HepG2 (cell line): ENCODE results near the gene DMBT1. TPM values are rescaled to one million over a fixed set of nuclear protein-coding genes. Genes with fewer than 3 reads are reported as not detected.

Experiments
- ATAC-seq: fragments of 200-7000 bp; cut with Tn5 transposase; 3 replicates; pipeline ENCODE4 v1.9.1; 2020; ENCODE audit warnings: mild to moderate bottlenecking, moderate library complexity
- BruUV-seq: library from RNA; stranded (reverse); fragments of 400-500 nt; replicated peaks from 2 replicates; lab custom pipeline; 2021; lab: Mats Ljungman, UMichigan
- CTCF ChIA-PET: fragments of 300-600 bp; formaldehyde crosslinking; extraction: SDS; loops from one replicate; lab custom pipeline; 2021; ENCODE audit warnings: low total read pairs, inconsistent platforms, low intra/inter-chr PET ratio; lab: Yijun Ruan, JAX
- POLR2A ChIA-PET: fragments of 350-600 bp; sonication (Branson Sonifier 250); formaldehyde crosslinking; loops from one replicate; lab custom pipeline; 2020; ENCODE audit warnings: antibody characterized with exemption, inconsistent platforms; lab: Yijun Ruan, JAX
- DNase-seq: peaks from one replicate; pipeline ENCODE4 v3.0.0-alpha.2; 2015; ENCODE audit warnings: low spot score
- FAIRE-seq: peaks from 3 replicates; lab custom pipeline; 2011; peaks lifted over from hg19 to GRCh38; lab: Jason Lieb, UNC
- H2AFZ ChIP-seq: one replicate; pipeline ENCODE4 v1.6.1; 2011; ENCODE audit warnings: low read length, inconsistent platforms
- H3K27ac ChIP-seq: fragments of 300-600 bp; 3 replicates; pipeline ENCODE4 v1.8.0; 2011; ENCODE audit warnings: mixed run types, mild to moderate bottlenecking, mixed read lengths, low read length, inconsistent platforms; ENCODE audit not compliant: insufficient read depth; ENCODE audit errors: extremely low read length
- H3K27me3 ChIP-seq, 2 experiments: fragments of 200-600 bp in 1 of 2; 2 replicates in 1 of 2; 3 replicates in 1 of 2; pipeline versions ENCODE4 v1.6.0 to v1.8.0; 2011; ENCODE audit warnings: low read length in 2 of 2, mild to moderate bottlenecking in 2 of 2, moderate library complexity in 2 of 2, inconsistent platforms in 1 of 2; ENCODE audit not compliant: insufficient read depth in 2 of 2, control insufficient read depth in 1 of 2
- H3K36me3 ChIP-seq, 2 experiments: fragments of 200-600 bp in 1 of 2; replicated peaks in 1 of 2; 2 replicates in 1 of 2; 3 replicates in 1 of 2; pipeline versions ENCODE4 v1.5.1 to v1.8.0; 2011; ENCODE audit warnings: low read length in 2 of 2, inconsistent platforms in 1 of 2; ENCODE audit not compliant: insufficient read depth in 2 of 2, control insufficient read depth in 1 of 2
- H3K4me1 ChIP-seq: 2 replicates; pipeline ENCODE4 v1.5.1; 2012; ENCODE audit warnings: low read length, inconsistent platforms; ENCODE audit not compliant: insufficient read depth
- H3K4me2 ChIP-seq: 2 replicates; pipeline ENCODE4 v1.6.0; 2011; ENCODE audit warnings: low read depth, low read length, inconsistent platforms
- H3K4me3 ChIP-seq, 3 experiments: fragments of 200-600 bp in 1 of 3; sonication (generic), shearing (Covaris generic) in 1 of 3; replicated peaks in 1 of 3; 2 replicates each; pipeline ENCODE4 v1.5.1; 2011 to 2016; ENCODE audit warnings: low read length in 3 of 3, inconsistent platforms in 2 of 3, low read depth in 2 of 3, mild to moderate bottlenecking in 2 of 3, control low read depth in 1 of 3, mixed read lengths in 1 of 3; ENCODE audit not compliant: insufficient read depth in 1 of 3
- H3K79me2 ChIP-seq: one replicate; pipeline ENCODE4 v1.6.1; 2011; ENCODE audit warnings: low read length, inconsistent platforms; ENCODE audit not compliant: insufficient read depth
- H3K9ac ChIP-seq: 2 replicates; pipeline ENCODE4 v1.6.0; 2011; ENCODE audit warnings: mild to moderate bottlenecking, low read depth, low read length, inconsistent platforms; ENCODE audit not compliant: insufficient read depth
- H3K9me3 ChIP-seq: 2 replicates; pipeline ENCODE4 v1.5.1; 2012; ENCODE audit warnings: mild to moderate bottlenecking, low read length
- H4K20me1 ChIP-seq: 2 replicates; pipeline ENCODE4 v1.6.0; 2011; ENCODE audit warnings: inconsistent platforms, mild to moderate bottlenecking, low read length, moderate library complexity; ENCODE audit not compliant: insufficient read depth
- CTCF ChIP-seq: sonication (generic); formaldehyde crosslinking; IDR thresholded peaks from 2 replicates; pipeline ENCODE4 v1.5.0; 2020; ENCODE audit warnings: mild to moderate bottlenecking, missing genetic modification reagents, moderate library complexity
- PLSCR1 ChIP-seq: sonication (generic); formaldehyde crosslinking; IDR thresholded peaks from 2 replicates; pipeline ENCODE4 v1.5.0; 2020; ENCODE audit warnings: missing genetic modification reagents, mild to moderate bottlenecking, borderline replicate concordance
- RAD21 ChIP-seq: fragments of 450-650 bp; formaldehyde crosslinking; IDR thresholded peaks from 2 replicates; pipeline ENCODE4 v1.5.0; 2020; ENCODE audit warnings: mild to moderate bottlenecking
- RARA ChIP-seq: IDR thresholded peaks from 2 replicates; pipeline ENCODE4 v1.6.1; 2016; ENCODE audit warnings: missing genetic modification reagents, missing compliant biosample characterization
- SMC3 ChIP-seq: IDR thresholded peaks from 2 replicates; pipeline ENCODE4 v1.6.1; 2011; ENCODE audit warnings: low read length, improper control_type of control experiment
- STAG1 ChIP-seq: sonication (generic); formaldehyde crosslinking; IDR thresholded peaks from 2 replicates; pipeline ENCODE4 v1.4.0; 2020; ENCODE audit warnings: missing genetic modification reagents
- WGBS: methylation state at CpG from one replicate; pipeline ENCODE4 v1.1.6; 2017; ENCODE audit warnings: low lambda C conversion rate; 5-methylcytosine and 5-hydroxymethylcytosine counted together
- in situ Hi-C: cut with HindIII; loops from 2 replicates; pipeline ENCODE4 v1.10.0; 2017; ENCODE audit warnings: low pct_unique_long_range_greater_than_20kb; ENCODE audit not compliant: extremely low pct_ligation_motif_present
- intact Hi-C: fragments of 100-400 bp; cut with micrococcal nuclease; formaldehyde crosslinking; loops from one replicate; pipeline ENCODE4 v1.10.0; 2022; ENCODE audit not compliant: unreplicated experiment
- polyA plus RNA-seq, 8 experiments: library from polyadenylated mRNA; depleted of rRNA in 3 of 8; stranded (reverse) in 7 of 8; unstranded in 1 of 8; fragments of >200 nt; fragmentation: Illumina TruSeq in 4 of 8; extraction: Trizol in 4 of 8; gene quantifications; 2 replicates each; pipeline versions ENCODE4 v1.2.1 to v1.2.3, GENCODE V29; 2011 to 2016; ENCODE audit warnings: low read depth in 4 of 8, missing spikeins in 1 of 8, mixed read lengths in 1 of 8; ENCODE audit not compliant: insufficient read depth in 1 of 8
- total RNA-seq, 5 experiments: library from RNA; depleted of rRNA; stranded (reverse); fragments of >200 nt; fragmentation: Illumina TruSeq; extraction: Trizol; gene quantifications; 2 replicates each; pipeline ENCODE4 v1.2.3, GENCODE V29; 2016; ENCODE audit warnings: low read depth in 1 of 5

DMBT1 gene
- total and polyA plus RNA-seq, 2 of the 13 experiments (the other 11 are each of a cell fraction or from before 2014, with no cell fraction given) = not detected

GRCh38 chr10:122525788-122526187, 34.8 kb upstream of the DMBT1 start:
- no peaks in the 10 kb centered on the region for H4K20me1 ChIP-seq
- H3K27ac ChIP-seq = no peak overlapping the region
- TF ChIP-seq SMC3 (peak; percentile 48; the same call in 1 of the 2 replicates), CTCF (CRISPR knock-in tag) (peak; percentile 52), STAG1 (CRISPR knock-in tag) (peak; percentile 72), RAD21 (CRISPR knock-in tag) (peak; percentile 41; the same call in 1 of the 2 replicates), PLSCR1 (CRISPR knock-in tag) (no peak), RARA (CRISPR knock-in tag) (no peak)
- H3K9me3 ChIP-seq = no peaks in the 10 kb centered on the region
- H3K27me3 ChIP-seq = peaks cover 0 to 26% of the 10 kb centered on the region in 2 experiments; a peak in 1 of 5 replicates
- no peaks in the 10 kb centered on the region for H3K36me3 ChIP-seq
- no peak overlapping the region for H3K9ac ChIP-seq
- peaks cover 18% of the 10 kb centered on the region for H3K4me1 ChIP-seq
- peak; percentile 30 for DNase-seq
- FAIRE-seq = peak; percentile 36
- H3K79me2 ChIP-seq = no peaks in the 10 kb centered on the region
- peak; percentile 75 for ATAC-seq
- no peak overlapping the region for H3K4me3 ChIP-seq
- ChIA-PET CTCF (interaction anchor here (1.4 kb wide), 2 partner anchors 40 to 178 kb away, joined by 5 to 11 read pairs; no protein-coding TSS in a partner anchor), POLR2A (no interaction called here)
- WGBS = 0% methylated on average over 5 of the region's 6 CpGs
- no peak overlapping the region for H3K4me2 ChIP-seq
- no peak overlapping the region for H2AFZ ChIP-seq
- intact Hi-C loops = loop anchor here (1.0 to 2.0 kb wide), 2 partner anchors 40 to 177 kb away; no protein-coding TSS in a partner anchor
- no TSS peak for BruUV-seq
- in situ Hi-C loops = no loop called here
